ENCODE measurements around the gene C6orf62. TPM values are rescaled to one million over a fixed set of nuclear protein-coding genes. Genes with fewer than 3 reads are reported as not detected.
"Not testable (repeated sequence)": the region's sequence is repeated elsewhere in the genome, so short reads cannot be mapped to it uniquely, and the experiment has no call there.

Gene C6orf62
- total and polyA plus RNA-seq, 2 of the 4 experiments (the other 2 are of a cell fraction) = 47.5 to 50.7 TPM

DNA sequence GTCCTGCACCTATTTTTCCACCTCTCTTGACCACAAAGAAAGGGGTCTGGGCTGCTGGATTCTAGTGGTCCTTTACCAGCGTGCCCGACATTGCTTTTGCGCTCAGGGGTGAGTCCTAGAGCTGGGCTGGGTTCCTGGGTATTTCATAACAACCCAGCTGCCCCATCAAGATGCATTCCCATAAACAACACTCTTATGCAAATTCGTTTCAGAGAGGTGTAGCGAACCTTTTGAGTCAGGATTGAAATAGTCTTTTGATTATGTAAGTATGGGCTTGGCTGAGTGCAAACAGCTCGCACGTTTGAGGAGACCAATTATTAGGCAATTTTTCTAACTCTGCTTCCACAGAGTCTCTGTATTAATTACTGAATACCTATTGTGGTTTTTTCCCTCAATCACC is 38.4 kb downstream of the C6orf62 start:
- no peak overlapping the region for H3K4ac ChIP-seq (ENCODE audit: low read depth, low read length)
- H3K14ac ChIP-seq (replicated peaks; ENCODE audit: low read depth, low read length) = no peak overlapping the region
- H2AFZ ChIP-seq (replicated peaks; ENCODE audit: low read length, poor library complexity) = no peak overlapping the region
- no peaks in the 10 kb centered on the region for H3K4me1 ChIP-seq (ENCODE audit: control insufficient read depth, insufficient read depth, low read length)
- H2BK15ac ChIP-seq (ENCODE audit: low read depth, low read length) = no peak overlapping the region
- no peak overlapping the region for H2BK120ac ChIP-seq (ENCODE audit: low read depth, low read length)
- TF ChIP-seq, protein P1, sequence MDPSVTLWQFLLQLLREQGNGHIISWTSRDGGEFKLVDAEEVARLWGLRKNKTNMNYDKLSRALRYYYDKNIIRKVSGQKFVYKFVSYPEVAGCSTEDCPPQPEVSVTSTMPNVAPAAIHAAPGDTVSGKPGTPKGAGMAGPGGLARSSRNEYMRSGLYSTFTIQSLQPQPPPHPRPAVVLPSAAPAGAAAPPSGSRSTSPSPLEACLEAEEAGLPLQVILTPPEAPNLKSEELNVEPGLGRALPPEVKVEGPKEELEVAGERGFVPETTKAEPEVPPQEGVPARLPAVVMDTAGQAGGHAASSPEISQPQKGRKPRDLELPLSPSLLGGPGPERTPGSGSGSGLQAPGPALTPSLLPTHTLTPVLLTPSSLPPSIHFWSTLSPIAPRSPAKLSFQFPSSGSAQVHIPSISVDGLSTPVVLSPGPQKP (IDR thresholded peaks at IDR 0.05; ENCODE audit: borderline replicate concordance, low read depth, low read length) = no peak
- no peak for TF ChIP-seq RFX5 (IDR thresholded peaks at IDR 0.05; ENCODE audit: low read depth, low read length)
- TF ChIP-seq MAFK (IDR thresholded peaks at IDR 0.05; ENCODE audit: low read depth, low read length) = no peak
- dilution Hi-C loops (cut with HindIII; ENCODE audit: low sequenced_read_pairs, unreplicated experiment) = no loop called here
- no peaks in the 10 kb centered on the region for H4K20me1 ChIP-seq (ENCODE audit: insufficient read depth, low read length)
- no peak overlapping the region for H4K8ac ChIP-seq (ENCODE audit: low read depth in 2 of 2, low read length in 2 of 2)
- H3K27me3 ChIP-seq (ENCODE audit: control insufficient read depth, insufficient read depth, low read length) = no peaks in the 10 kb centered on the region
- H3K27ac ChIP-seq (ENCODE audit: insufficient read depth, low read length) = no peak overlapping the region
- BruUV-seq (replicated peaks) = no TSS peak
- ChIA-PET POLR2A (ENCODE audit: unreplicated experiment) (no interaction called here), CTCF (no interaction called here)
- no peak overlapping the region for H2AK9ac ChIP-seq (replicated peaks; ENCODE audit: low read depth, low read length, poor library complexity)
- no CpG with 5 or more reads among the region's 7 CpGs for WGBS, 2 experiments (ENCODE audit: extremely low coverage in 2 of 2, insufficient read length in 1 of 2)
- H3K9ac ChIP-seq (ENCODE audit: low read depth, low read length) = no peak overlapping the region
- H3K18ac ChIP-seq (ENCODE audit: low read depth, low read length) = no peak overlapping the region
- no peaks in the 10 kb centered on the region for H3K9me1 ChIP-seq (ENCODE audit: insufficient read depth, low read length)
- H3K9me3 ChIP-seq (ENCODE audit: control insufficient read depth, insufficient read depth, low read length) = no peaks in the 10 kb centered on the region
- in situ Hi-C loops (cut with MboI; ENCODE audit: low sequenced_read_pairs) = no loop called here
- H2AK5ac ChIP-seq (ENCODE audit: low read depth, low read length) = no peak overlapping the region
- DNase-seq = no peak
- no peak overlapping the region for H3K56ac ChIP-seq (ENCODE audit: extremely low read depth, insufficient read depth, low read length)
- H3K4me3 ChIP-seq (ENCODE audit: insufficient read depth, low read depth, low read length) = no peak overlapping the region
- intact Hi-C loops (cut with micrococcal nuclease) = no loop called here
- no peak overlapping the region for H2BK20ac ChIP-seq (ENCODE audit: low read depth, low read length)
- no peak overlapping the region for H3K4me2 ChIP-seq (ENCODE audit: low read depth, low read length)
- no peak overlapping the region for H4K91ac ChIP-seq (ENCODE audit: insufficient read depth, low read depth, low read length)
- H4K5ac ChIP-seq (ENCODE audit: low read depth, low read length) = no peak overlapping the region
- no peaks in the 10 kb centered on the region; a peak in 2 of 4 replicates for H3K79me1 ChIP-seq (ENCODE audit: low read depth in 1 of 2, low read length in 2 of 2)
- ATAC-seq (ENCODE audit: low read depth) = no peak
- H3K23ac ChIP-seq (ENCODE audit: low read depth, low read length) = no peak overlapping the region
- no peaks in the 10 kb centered on the region for H3K36me3 ChIP-seq (ENCODE audit: control insufficient read depth, insufficient read depth, low read length)
- no peak overlapping the region for H2BK5ac ChIP-seq (ENCODE audit: low read depth, low read length, poor library complexity, severe bottlenecking)

DNA sequence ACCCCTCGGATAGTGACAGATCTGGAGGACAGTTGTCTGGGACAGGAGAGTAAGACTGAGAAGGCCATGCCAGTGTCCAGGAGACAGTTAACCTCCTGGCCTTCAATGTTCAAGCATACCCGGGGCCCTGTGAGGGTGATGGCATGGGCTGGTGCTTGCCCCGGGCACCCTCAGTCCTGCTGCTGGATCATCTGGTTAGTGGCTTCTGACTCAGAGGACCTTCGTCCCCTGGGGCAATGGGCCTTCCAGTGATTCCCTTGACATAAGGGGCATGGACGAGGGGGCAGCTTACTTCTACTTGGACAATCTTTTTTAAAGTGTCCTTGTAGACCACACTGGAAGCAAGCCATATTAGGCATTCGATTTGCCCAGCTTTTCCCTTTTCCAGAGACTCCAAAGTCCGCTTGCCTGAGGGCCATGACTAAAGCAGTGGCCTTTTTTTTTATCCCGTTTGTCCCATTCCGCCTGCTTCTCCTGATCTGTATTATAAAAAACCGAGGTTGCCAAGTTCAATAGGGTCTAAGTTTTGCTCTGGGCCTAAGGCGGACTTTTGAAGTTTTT is 40.1 kb downstream of the C6orf62 start:
- H3K79me1 ChIP-seq (ENCODE audit: low read depth in 1 of 2, low read length in 2 of 2); in situ Hi-C loops (cut with MboI; ENCODE audit: low sequenced_read_pairs); H4K20me1 ChIP-seq (ENCODE audit: insufficient read depth, low read length); H2BK120ac ChIP-seq (ENCODE audit: low read depth, low read length); H3K4ac ChIP-seq (ENCODE audit: low read depth, low read length); BruUV-seq (replicated peaks); H2BK20ac ChIP-seq (ENCODE audit: low read depth, low read length); POLR2A ChIA-PET (ENCODE audit: unreplicated experiment); H3K9me1 ChIP-seq (ENCODE audit: insufficient read depth, low read length); H3K4me3 ChIP-seq (ENCODE audit: insufficient read depth, low read depth, low read length); H3K27me3 ChIP-seq (ENCODE audit: control insufficient read depth, insufficient read depth, low read length); H4K91ac ChIP-seq (ENCODE audit: insufficient read depth, low read depth, low read length); H3K27ac ChIP-seq (ENCODE audit: insufficient read depth, low read length); H3K23ac ChIP-seq (ENCODE audit: low read depth, low read length); DNase-seq; H3K4me1 ChIP-seq (ENCODE audit: control insufficient read depth, insufficient read depth, low read length); H3K18ac ChIP-seq (ENCODE audit: low read depth, low read length); H2BK5ac ChIP-seq (ENCODE audit: low read depth, low read length, poor library complexity, severe bottlenecking); H2AK5ac ChIP-seq (ENCODE audit: low read depth, low read length); H4K5ac ChIP-seq (ENCODE audit: low read depth, low read length); H2AK9ac ChIP-seq (replicated peaks; ENCODE audit: low read depth, low read length, poor library complexity); H2BK15ac ChIP-seq (ENCODE audit: low read depth, low read length); H3K14ac ChIP-seq (replicated peaks; ENCODE audit: low read depth, low read length); H3K4me2 ChIP-seq (ENCODE audit: low read depth, low read length); dilution Hi-C loops (cut with HindIII; ENCODE audit: low sequenced_read_pairs, unreplicated experiment); H3K36me3 ChIP-seq (ENCODE audit: control insufficient read depth, insufficient read depth, low read length); H4K8ac ChIP-seq (ENCODE audit: low read depth in 2 of 2, low read length in 2 of 2); H2AFZ ChIP-seq (replicated peaks; ENCODE audit: low read length, poor library complexity); H3K9ac ChIP-seq (ENCODE audit: low read depth, low read length); intact Hi-C loops (cut with micrococcal nuclease); H3K9me3 ChIP-seq (ENCODE audit: control insufficient read depth, insufficient read depth, low read length); H3K56ac ChIP-seq (ENCODE audit: extremely low read depth, insufficient read depth, low read length); ATAC-seq (ENCODE audit: low read depth): not testable (repeated sequence)
- CTCF ChIA-PET = interaction anchor here (0.6 kb wide), 1 partner anchor 10 kb away, joined by 3 read pairs; no protein-coding TSS in a partner anchor
- WGBS, 2 experiments (ENCODE audit: extremely low coverage in 2 of 2, insufficient read length in 1 of 2) = 90% methylated on average over 2 of the region's 11 CpGs; no CpG with 5 or more reads in 1 of the 2 experiments

Measured in IMR-90 (cell line).